Measurements from ENCODE around the gene ASAP2. TPM values are rescaled to one million over a fixed set of nuclear protein-coding genes. Genes with fewer than 3 reads are reported as not detected.

ASAP2 gene
- total and polyA plus RNA-seq, 2 donors (not counting 1 experiment from before 2014, with no cell fraction given) = 0.04 TPM; not detected in 1

GRCh38 chr2:9359463-9359862 is 152.9 kb downstream of the ASAP2 start:
- WGBS (ENCODE audit: insufficient coverage) = 100% methylated on average over 2 of the region's 4 CpGs
- POLR2A ChIA-PET = no interaction called here

GRCh38 chr2:9360110-9360509 is 153.5 kb downstream of the ASAP2 start:
- no CpG with 5 or more reads among the region's 1 CpG for WGBS (ENCODE audit: insufficient coverage)
- H3K4me2 ChIP-seq (replicated peaks; ENCODE audit: low read depth, low read length, poor library complexity, severe bottlenecking) = no peak overlapping the region
- no peaks in the 10 kb centered on the region for H3K9me3 ChIP-seq (ENCODE audit: control extremely low read depth in 1 of 3, control insufficient read depth in 2 of 3, insufficient read depth in 1 of 3, low read length in 2 of 3)
- H3K27me3 Mint-ChIP-seq = peaks cover 26% of the 10 kb centered on the region
- no peak overlapping the region for H3K27ac ChIP-seq (ENCODE audit: low read length in 2 of 2)
- no peak overlapping the region for H2AFZ ChIP-seq (ENCODE audit: insufficient read depth, low read depth, low read length, poor library complexity, severe bottlenecking)
- peaks cover 2% of the 10 kb centered on the region for H3K4me1 Mint-ChIP-seq
- H3K36me3 ChIP-seq (replicated peaks in 1 of 2; ENCODE audit: control extremely low read depth in 1 of 2, control insufficient read depth in 1 of 2, extremely low read depth in 1 of 2, insufficient read depth in 2 of 2, low read length in 1 of 2) = no peaks in the 10 kb centered on the region
- H3K4me1 ChIP-seq (ENCODE audit: control insufficient read depth in 2 of 2, insufficient read depth in 2 of 2, low read length in 2 of 2) = no peaks in the 10 kb centered on the region
- CTCF ChIA-PET = no interaction called here
- H3K9ac ChIP-seq (ENCODE audit: low read length) = no peak overlapping the region
- peaks cover 0 to 2% (median 0%) of the 10 kb centered on the region in 4 experiments for H3K27me3 ChIP-seq (replicated peaks in 1 of 4; ENCODE audit: control extremely low read depth in 1 of 4, control insufficient read depth in 3 of 4, insufficient read depth in 4 of 4, low read length in 3 of 4)
- DNase-seq (no peak), ATAC-seq (ENCODE audit: low read depth) (no peak)
- H3K9me3 Mint-ChIP-seq (ENCODE audit: insufficient read depth) = no peaks in the 10 kb centered on the region
- H3K4me3 ChIP-seq (ENCODE audit: control extremely low read depth in 1 of 5, extremely low read depth in 1 of 5, insufficient read depth in 1 of 5, low read depth in 2 of 5, low read length in 4 of 5) = no peak overlapping the region
- no peak for TF ChIP-seq CTCF (IDR thresholded peaks at IDR 0.05)
- no peak for TF ChIP-seq EZH2 (IDR thresholded peaks at IDR 0.05; ENCODE audit: borderline replicate concordance, insufficient read depth, low read depth, low read length, poor library complexity, severe bottlenecking)
- no peak overlapping the region for H3K27ac Mint-ChIP-seq
- no peak overlapping the region for H3K4me3 Mint-ChIP-seq
- no peaks in the 10 kb centered on the region for H3K79me2 ChIP-seq (ENCODE audit: control insufficient read depth, insufficient read depth, low read length)
- POLR2A ChIA-PET = no interaction called here
- intact Hi-C loops (cut with micrococcal nuclease) = no loop called here
- H4K20me1 ChIP-seq (ENCODE audit: control insufficient read depth, insufficient read depth, low read length, poor library complexity, severe bottlenecking) = no peaks in the 10 kb centered on the region

More at GRCh38 chr2:9359463-9359862, 152.9 kb downstream of the ASAP2 start:
- no peak for TF ChIP-seq EZH2 (IDR thresholded peaks at IDR 0.05; ENCODE audit: borderline replicate concordance, insufficient read depth, low read depth, low read length, poor library complexity, severe bottlenecking)
- no peak for TF ChIP-seq CTCF (IDR thresholded peaks at IDR 0.05)
- CTCF ChIA-PET = interaction anchor here (1.0 kb wide), 1 partner anchor 8 kb away, joined by 3 read pairs; no protein-coding TSS in a partner anchor
- no peaks in the 10 kb centered on the region for H3K36me3 ChIP-seq (replicated peaks in 1 of 2; ENCODE audit: control extremely low read depth in 1 of 2, control insufficient read depth in 1 of 2, extremely low read depth in 1 of 2, insufficient read depth in 2 of 2, low read length in 1 of 2)
- H3K79me2 ChIP-seq (ENCODE audit: control insufficient read depth, insufficient read depth, low read length) = no peaks in the 10 kb centered on the region
- H3K27me3 ChIP-seq (replicated peaks in 1 of 4; ENCODE audit: control extremely low read depth in 1 of 4, control insufficient read depth in 3 of 4, insufficient read depth in 4 of 4, low read length in 3 of 4) = peaks cover 0 to 2% (median 0%) of the 10 kb centered on the region in 4 experiments
- no peak overlapping the region for H3K4me2 ChIP-seq (replicated peaks; ENCODE audit: low read depth, low read length, poor library complexity, severe bottlenecking)
- H2AFZ ChIP-seq (ENCODE audit: insufficient read depth, low read depth, low read length, poor library complexity, severe bottlenecking) = no peak overlapping the region
- H3K4me1 ChIP-seq (ENCODE audit: control insufficient read depth in 2 of 2, insufficient read depth in 2 of 2, low read length in 2 of 2) = no peaks in the 10 kb centered on the region
- no peaks in the 10 kb centered on the region for H4K20me1 ChIP-seq (ENCODE audit: control insufficient read depth, insufficient read depth, low read length, poor library complexity, severe bottlenecking)
- ATAC-seq (ENCODE audit: low read depth) (no peak), DNase-seq (no peak)
- H3K9ac ChIP-seq (ENCODE audit: low read length) = no peak overlapping the region
- H3K4me3 ChIP-seq (ENCODE audit: control extremely low read depth in 1 of 5, extremely low read depth in 1 of 5, insufficient read depth in 1 of 5, low read depth in 2 of 5, low read length in 4 of 5) = no peak overlapping the region
- H3K9me3 ChIP-seq (ENCODE audit: control extremely low read depth in 1 of 3, control insufficient read depth in 2 of 3, insufficient read depth in 1 of 3, low read length in 2 of 3) = no peaks in the 10 kb centered on the region
- Mint-ChIP-seq H3K4me3 (no peak overlapping the region), H3K4me1 (peaks cover 2% of the 10 kb centered on the region), H3K27ac (no peak overlapping the region), H3K27me3 (peaks cover 26% of the 10 kb centered on the region), H3K9me3 (ENCODE audit: insufficient read depth) (no peaks in the 10 kb centered on the region)
- H3K27ac ChIP-seq (ENCODE audit: low read length in 2 of 2) = no peak overlapping the region
- intact Hi-C loops (cut with micrococcal nuclease) = no loop called here
